GM12878 (cell line): Measurements from ENCODE around the gene BPIFB4. TPM values are rescaled to one million over a fixed set of nuclear protein-coding genes. Genes with fewer than 3 reads are reported as not detected.

Source experiments
- ATAC-seq: fragments of 200-7000 bp; cut with Tn5 transposase; 3 replicates; pipeline ENCODE4 v1.9.1; 2020; ENCODE audit warnings: mild to moderate bottlenecking, moderate library complexity
- BruUV-seq: library from RNA; stranded (reverse); fragments of 400-500 nt; replicated peaks from 2 replicates; lab custom pipeline; 2021; lab: Mats Ljungman, UMichigan
- CTCF ChIA-PET: fragments of 300-600 bp; sonication (Branson Sonifier 250); formaldehyde crosslinking; extraction: SDS; loops from one replicate; lab custom pipeline; 2021; ENCODE audit warnings: inconsistent platforms; lab: Yijun Ruan, JAX
- POLR2A ChIA-PET: fragments of 350-600 bp; formaldehyde crosslinking; extraction: SDS; loops from one replicate; lab custom pipeline; 2021; ENCODE audit warnings: inconsistent platforms; lab: Charles Lee
- RAD21 ChIA-PET: fragments of 300-600 bp; sonication (Branson Sonifier 250); formaldehyde crosslinking; loops from one replicate; lab custom pipeline; 2023; ENCODE audit warnings: antibody characterized with exemption; ENCODE audit not compliant: unreplicated experiment; lab: Charles Lee
- SMC1A ChIA-PET: fragments of 300-600 bp; sonication (Branson Sonifier 250); formaldehyde crosslinking; loops from one replicate; lab custom pipeline; 2023; ENCODE audit not compliant: unreplicated experiment, uncharacterized antibody; lab: Charles Lee
- DNase-seq: peaks from one replicate; pipeline ENCODE4 v3.0.0-alpha.2; 2011; ENCODE audit warnings: low read depth, low spot score
- FAIRE-seq: peaks from 3 replicates; lab custom pipeline; 2011; peaks lifted over from hg19 to GRCh38; lab: Jason Lieb, UNC
- H2AFZ ChIP-seq: 2 replicates; pipeline ENCODE4 v1.6.0; 2011; ENCODE audit warnings: low read depth, low read length, control low read depth; ENCODE audit not compliant: control insufficient read depth
- H3K27ac ChIP-seq: 2 replicates; pipeline ENCODE4 v1.5.1; 2011; ENCODE audit warnings: control low read depth; ENCODE audit not compliant: control insufficient read depth, insufficient read depth
- H3K27me3 ChIP-seq, 2 experiments: replicated peaks in 1 of 2; 2 replicates each; pipeline versions ENCODE4 v1.6.0 to v1.6.1; 2011; ENCODE audit warnings: low read length in 1 of 2; ENCODE audit not compliant: control insufficient read depth in 2 of 2, insufficient read depth in 2 of 2
- H3K36me3 ChIP-seq, 2 experiments: 2 replicates each; pipeline ENCODE4 v1.5.1; 2011; ENCODE audit warnings: low read length in 1 of 2; ENCODE audit not compliant: control insufficient read depth in 2 of 2, insufficient read depth in 2 of 2
- H3K4me1 ChIP-seq: 2 replicates; pipeline ENCODE4 v1.6.1; 2011; ENCODE audit warnings: mild to moderate bottlenecking, low read length, moderate library complexity, mixed read lengths; ENCODE audit not compliant: control insufficient read depth, insufficient read depth
- H3K4me2 ChIP-seq: 2 replicates; pipeline ENCODE4 v1.6.0; 2011; ENCODE audit warnings: control low read depth; ENCODE audit not compliant: control insufficient read depth, insufficient read depth
- H3K4me3 ChIP-seq: fragments of 200-600 bp; sonication (generic); 2 replicates; pipeline ENCODE4 v1.5.1; 2016
- H3K79me2 ChIP-seq: 2 replicates; pipeline ENCODE4 v1.6.0; 2011; ENCODE audit warnings: low read length; ENCODE audit not compliant: control insufficient read depth, insufficient read depth
- H3K9ac ChIP-seq: 2 replicates; pipeline ENCODE4 v1.8.0; 2011; ENCODE audit warnings: low read length, control low read depth, mixed read lengths; ENCODE audit not compliant: control insufficient read depth, insufficient read depth
- H3K9me3 ChIP-seq: replicated peaks from 3 replicates; pipeline ENCODE4 v1.5.1; 2011; ENCODE audit warnings: mild to moderate bottlenecking, low read length; ENCODE audit not compliant: control insufficient read depth, insufficient read depth
- H4K20me1 ChIP-seq: 2 replicates; pipeline ENCODE4 v1.6.0; 2011; ENCODE audit not compliant: control insufficient read depth, insufficient read depth
- BCL11A ChIP-seq: IDR thresholded peaks from 2 replicates; pipeline ENCODE4 v1.6.1; 2011; ENCODE audit warnings: low read depth, low read length
- ELK1 ChIP-seq: IDR thresholded peaks from 2 replicates; pipeline ENCODE4 v1.6.1; 2012; ENCODE audit warnings: low read depth, low read length, improper control_type of control experiment
- TCF7 ChIP-seq: IDR thresholded peaks from 2 replicates; pipeline ENCODE4 v1.6.1; 2014; ENCODE audit warnings: antibody characterized with exemption, borderline replicate concordance
- YY1 ChIP-seq: IDR thresholded peaks from 2 replicates; pipeline ENCODE4 v1.6.1; 2011; ENCODE audit warnings: low read depth, mild to moderate bottlenecking, low read length
- WGBS: methylation state at CpG from one replicate; pipeline ENCODE4 v1.1.6; 2016; ENCODE audit warnings: low lambda C conversion rate; ENCODE audit not compliant: insufficient replicate concordance, insufficient coverage; ENCODE audit errors: missing lambda C conversion rate; 5-methylcytosine and 5-hydroxymethylcytosine counted together
- in situ Hi-C: fragments of 300-500 bp; cut with MboI; formaldehyde crosslinking; loops from 9 replicates; pipeline ENCODE4 v1.14.3; 2018; ENCODE audit warnings: mixed read lengths
- intact Hi-C: fragments of 100-400 bp; cut with micrococcal nuclease; formaldehyde crosslinking; loops from one replicate; pipeline ENCODE4 v1.14.2; 2022; ENCODE audit not compliant: unreplicated experiment
- polyA plus RNA-seq, 11 experiments: library from polyadenylated mRNA; depleted of rRNA in 4 of 11; unstranded in 6 of 11; stranded (reverse) in 5 of 11; fragments of >200 nt; fragmentation: Nextera tagmentation in 4 of 11; fragmentation: Illumina TruSeq in 1 of 11; extraction: Ambion mirVana in 4 of 11; extraction: Trizol in 1 of 11; gene quantifications; 1 replicate in 1 of 11; 2 replicates in 10 of 11; pipeline versions ENCODE4 v1.2.1 to v1.2.3, GENCODE V29; 2011 to 2016; ENCODE audit warnings: inconsistent platforms in 2 of 11, missing spikeins in 2 of 11, low read depth in 1 of 11
- total RNA-seq, 4 experiments: library from RNA; depleted of rRNA in 3 of 4; stranded (reverse); fragments of >200 nt in 3 of 4; fragmentation: Illumina TruSeq in 1 of 4; extraction: Trizol in 1 of 4; gene quantifications; 2 replicates each; pipeline versions ENCODE4 v1.2.1 to v1.2.3, GENCODE V29; 2013 to 2021

The BPIFB4 gene
- total and polyA plus RNA-seq, 10 of the 15 experiments (the other 5 are each of a cell fraction or from before 2014, with no cell fraction given) = 0.12 TPM; not detected in 9

DNA sequence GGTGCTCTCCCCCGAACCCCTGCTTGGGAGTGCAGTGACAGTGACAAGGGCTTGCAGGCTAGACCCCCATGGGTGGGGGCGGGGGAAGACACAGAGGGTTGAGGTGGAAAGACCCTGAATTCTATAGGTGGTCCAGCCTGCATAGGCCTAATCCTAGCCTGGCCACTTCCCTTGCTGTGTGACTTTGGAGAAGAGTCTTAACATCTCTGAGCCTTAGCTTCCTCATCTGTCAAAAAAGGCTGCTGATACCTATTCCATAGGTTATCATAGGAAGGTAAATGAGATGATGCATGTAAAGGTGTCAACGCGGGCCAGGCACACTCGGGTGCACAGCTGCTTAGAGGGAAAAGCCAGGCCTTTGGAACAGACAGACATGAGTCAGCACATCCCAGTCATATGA, 15.8 kb downstream of the BPIFB4 start:
- TF ChIP-seq BCL11A = no peak
- TF ChIP-seq ELK1 = no peak
- no peak for TF ChIP-seq YY1
- TF ChIP-seq TCF7 = no peak
- TF ChIP-seq, all 136 proteins: peak for 0
- H2AFZ ChIP-seq = no peak overlapping the region
- WGBS = 41% methylated on average over 5 of the region's 5 CpGs
- H3K36me3 ChIP-seq = no peaks in the 10 kb centered on the region
- DNase-seq (no peak), ATAC-seq (no peak), FAIRE-seq (no peak)
- H3K27me3 ChIP-seq = no peaks in the 10 kb centered on the region; a peak in 1 of 4 replicates
- CTCF ChIA-PET = interaction anchor here (0.8 to 2.1 kb wide), 5 partner anchors 19 to 422 kb away, joined by 3 to 13 read pairs (median 5); partner anchors contain the start of gene C20orf203
- no peaks in the 10 kb centered on the region for H4K20me1 ChIP-seq
- SMC1A ChIA-PET = interaction anchor here (2.0 kb wide), 1 partner anchor 194 kb away, joined by 6 read pairs; no protein-coding TSS in a partner anchor
- H3K4me3 ChIP-seq = no peak overlapping the region
- POLR2A ChIA-PET = no interaction called here
- intact Hi-C loops (no loop called here), in situ Hi-C loops (loop anchor here (5.0 kb wide), 1 partner anchor 193 kb away; no protein-coding TSS in a partner anchor)
- RAD21 ChIA-PET = interaction anchor here (1.3 kb wide), 1 partner anchor 305 kb away, joined by 4 read pairs; no protein-coding TSS in a partner anchor
- H3K79me2 ChIP-seq = no peaks in the 10 kb centered on the region
- no TSS peak for BruUV-seq
- H3K9ac ChIP-seq = no peak overlapping the region
- H3K4me2 ChIP-seq = no peak overlapping the region
- H3K9me3 ChIP-seq = no peaks in the 10 kb centered on the region
- H3K27ac ChIP-seq = no peak overlapping the region
- H3K4me1 ChIP-seq = no peaks in the 10 kb centered on the region
